HFFc6 (cell line): Measurements from ENCODE around the gene NOSTRIN. TPM values are rescaled to one million over a fixed set of nuclear protein-coding genes. Genes with fewer than 3 reads are reported as not detected.
"Not testable (repeated sequence)": the region's sequence is repeated elsewhere in the genome, so short reads cannot be mapped to it uniquely, and the experiment has no call there.

Experiments used
- DNase-seq: peaks from one replicate; pipeline ENCODE4 v3.0.0-alpha.2; 2018
- H3K27ac Mint-ChIP-seq: 2 replicates; pipeline ENCODE4 v1.8.0; 2020; ENCODE audit warnings: mild to moderate bottlenecking, mixed read lengths
- H3K27me3 Mint-ChIP-seq: 2 replicates; pipeline ENCODE4 v1.8.0; 2021; ENCODE audit warnings: mild to moderate bottlenecking, moderate library complexity, mixed read lengths; ENCODE audit not compliant: insufficient read depth
- H3K36me3 Mint-ChIP-seq: 2 replicates; pipeline ENCODE4 v1.8.0; 2021; ENCODE audit warnings: low read depth, mixed read lengths
- H3K4me1 Mint-ChIP-seq: 2 replicates; pipeline ENCODE4 v1.8.0; 2020; ENCODE audit warnings: low read depth, mixed read lengths
- H3K4me3 Mint-ChIP-seq: 2 replicates; pipeline ENCODE4 v1.8.0; 2020; ENCODE audit warnings: mild to moderate bottlenecking, moderate library complexity, mixed read lengths
- H3K9me3 Mint-ChIP-seq: 2 replicates; pipeline ENCODE4 v1.8.0; 2020; ENCODE audit warnings: mild to moderate bottlenecking, mixed read lengths
- CTCF ChIP-seq: fragments of 200-600 bp; sonication (generic); IDR thresholded peaks from 2 replicates; pipeline ENCODE4 v1.5.0; 2021; ENCODE audit warnings: antibody characterized with exemption, mild to moderate bottlenecking
- total RNA-seq, 6 experiments: library from RNA; stranded (reverse); fragmentation: NEBNext Ultra II Directional; extraction: Animal tissue kit (Norgen Biotek cat#: 25700); gene quantifications; 2 replicates in 1 of 6; 3 replicates in 5 of 6; pipeline ENCODE4 v1.2.3, GENCODE V29; 2021

Gene NOSTRIN
- total RNA-seq, 6 experiments from 2014 or later: not detected

GRCh38 chr2:168766600-168766999, 35.8 kb upstream of the NOSTRIN start:
- no peak overlapping the region for H3K4me3 Mint-ChIP-seq
- TF ChIP-seq CTCF: no peak
- H3K27ac Mint-ChIP-seq: no peak overlapping the region
- no peaks in the 10 kb centered on the region for H3K27me3 Mint-ChIP-seq
- H3K36me3 Mint-ChIP-seq: peaks cover 5% of the 10 kb centered on the region; the same call in 1 of the 2 replicates
- H3K9me3 Mint-ChIP-seq: no peaks in the 10 kb centered on the region
- peaks cover 19% of the 10 kb centered on the region for H3K4me1 Mint-ChIP-seq
- no peak for DNase-seq

- peak; percentile 32 for DNase-seq
- Mint-ChIP-seq H3K4me1 (peaks cover 19% of the 10 kb centered on the region), H3K9me3 (no peaks in the 10 kb centered on the region), H3K36me3 (peaks cover 5% of the 10 kb centered on the region; the same call in 1 of the 2 replicates), H3K27ac (peak overlapping the region; percentile 38), H3K4me3 (no peak overlapping the region), H3K27me3 (no peaks in the 10 kb centered on the region)
- no peak for TF ChIP-seq CTCF
Observed at GRCh38 chr2:168767258-168767657, 35.2 kb upstream of the NOSTRIN start.

- not testable (repeated sequence) for DNase-seq
Observed at GRCh38 chr2:168768357-168768756, 34.1 kb upstream of the NOSTRIN start.

GRCh38 chr2:168770796-168771195, 31.6 kb upstream of the NOSTRIN start:
- no peaks in the 10 kb centered on the region for H3K27me3 Mint-ChIP-seq
- no peaks in the 10 kb centered on the region for H3K9me3 Mint-ChIP-seq
- H3K4me1 Mint-ChIP-seq: peaks cover 19% of the 10 kb centered on the region
- no peak overlapping the region for H3K4me3 Mint-ChIP-seq
- no peak for TF ChIP-seq CTCF
- H3K36me3 Mint-ChIP-seq: peaks cover 5% of the 10 kb centered on the region; the same call in 1 of the 2 replicates
- H3K27ac Mint-ChIP-seq: no peak overlapping the region
- DNase-seq: no peak

More at GRCh38 chr2:168768357-168768756, 34.1 kb upstream of the NOSTRIN start:
- H3K4me3 Mint-ChIP-seq, H3K27ac Mint-ChIP-seq, H3K36me3 Mint-ChIP-seq, H3K27me3 Mint-ChIP-seq, H3K9me3 Mint-ChIP-seq: not testable (repeated sequence)
- peaks cover 19% of the 10 kb centered on the region for H3K4me1 Mint-ChIP-seq

- H3K27me3 Mint-ChIP-seq: no peaks in the 10 kb centered on the region; the same call in 1 of the 2 replicates
- H3K36me3 Mint-ChIP-seq: peaks cover 5% of the 10 kb centered on the region; the same call in 1 of the 2 replicates
- H3K27ac Mint-ChIP-seq: no peak overlapping the region
- H3K9me3 Mint-ChIP-seq: no peaks in the 10 kb centered on the region
- H3K4me3 Mint-ChIP-seq: no peak overlapping the region
- no peak for DNase-seq
- no peak for TF ChIP-seq CTCF
- peaks cover 2% of the 10 kb centered on the region for H3K4me1 Mint-ChIP-seq
Observed at GRCh38 chr2:168772704-168773103, 29.7 kb upstream of the NOSTRIN start.

- no peaks in the 10 kb centered on the region for H3K4me1 Mint-ChIP-seq
- TF ChIP-seq CTCF: no peak
- no peak overlapping the region for H3K27ac Mint-ChIP-seq
- H3K9me3 Mint-ChIP-seq: no peaks in the 10 kb centered on the region
- no peak for DNase-seq
- peaks cover 5% of the 10 kb centered on the region; the same call in 1 of the 2 replicates for H3K36me3 Mint-ChIP-seq
- no peak overlapping the region for H3K4me3 Mint-ChIP-seq
- no peaks in the 10 kb centered on the region; the same call in 1 of the 2 replicates for H3K27me3 Mint-ChIP-seq
Observed at GRCh38 chr2:168773128-168773527, 29.3 kb upstream of the NOSTRIN start.
